Activated naive CD4-positive, alpha-beta T cell treated with anti-CD3 and anti-CD28 coated beads, Interleukin-2, amount 50 U/mL, for 72 hours (primary cell): ENCODE data around the gene AOC2. TPM values are rescaled to one million over a fixed set of nuclear protein-coding genes. Genes with fewer than 3 reads are reported as not detected.

Experiments used
- ATAC-seq, 2 donors: fragments of 150-1000 bp; cut with Tn5 transposase; 2 replicates each; pipeline ENCODE4 v1.10.0; 2021; ENCODE audit warnings: mild to moderate bottlenecking in 2 of 2, moderate library complexity in 2 of 2
- DNase-seq, 2 donors: peaks; one replicate each; pipeline ENCODE4 v3.0.0; 2021 to 2022; ENCODE audit warnings: low spot score in 2 of 2
- H3K27ac Mint-ChIP-seq, 2 donors: one replicate each; pipeline ENCODE4 v1.8.0; 2022; ENCODE audit warnings: mild to moderate bottlenecking in 2 of 2, mixed read lengths in 2 of 2
- H3K36me3 Mint-ChIP-seq, 2 donors: one replicate each; pipeline ENCODE4 v1.8.0; 2022; ENCODE audit warnings: mixed read lengths in 2 of 2
- H3K9me3 Mint-ChIP-seq, 2 donors: one replicate each; pipeline ENCODE4 v1.8.0; 2022; ENCODE audit warnings: mixed read lengths in 2 of 2
- total RNA-seq, 2 donors: library from RNA; stranded (reverse); gene quantifications; one replicate each; pipeline ENCODE4 v1.2.3, GENCODE V29; 2022

The AOC2 gene
- total RNA-seq = 1 to 10 TPM; 3.6 to 6.1 TPM

- Mint-ChIP-seq H3K9me3 (no peaks in the 10 kb centered on the region), H3K27ac (peak within 1 kb of the TSS; percentile 24 to 69), H3K36me3 (peaks cover 3 to 23% of the 10 kb centered on the region in 2 donors)
- DNase-seq (peak in 1 of 2 donors; percentile 52), ATAC-seq (no peak)
Observed at GRCh38 chr17:42844271-42844670, at the start of gene AOC2. Gene AOC2, plus strand, starts transcription at chr17:42844580. Its CDS starts 47 bp downstream, at chr17:42844627.

GRCh38 chr17:42795061-42795460 is 49.3 kb upstream of the AOC2 start:
- Mint-ChIP-seq H3K36me3 (peaks cover 8% of the 10 kb centered on the region in 2 donors), H3K27ac (peak overlapping the region in 1 of 2 donors; percentile 51), H3K9me3 (peaks cover 4% of the 10 kb centered on the region in 2 donors)
- ATAC-seq (no peak), DNase-seq (no peak)

GRCh38 chr17:42795465-42795864 is 48.9 kb upstream of the AOC2 start:
- DNase-seq = no peak
- Mint-ChIP-seq H3K9me3 (peaks cover 4% of the 10 kb centered on the region in 2 donors), H3K36me3 (peaks cover 8% of the 10 kb centered on the region in 2 donors), H3K27ac (no peak overlapping the region)
- no peak for ATAC-seq

DNA sequence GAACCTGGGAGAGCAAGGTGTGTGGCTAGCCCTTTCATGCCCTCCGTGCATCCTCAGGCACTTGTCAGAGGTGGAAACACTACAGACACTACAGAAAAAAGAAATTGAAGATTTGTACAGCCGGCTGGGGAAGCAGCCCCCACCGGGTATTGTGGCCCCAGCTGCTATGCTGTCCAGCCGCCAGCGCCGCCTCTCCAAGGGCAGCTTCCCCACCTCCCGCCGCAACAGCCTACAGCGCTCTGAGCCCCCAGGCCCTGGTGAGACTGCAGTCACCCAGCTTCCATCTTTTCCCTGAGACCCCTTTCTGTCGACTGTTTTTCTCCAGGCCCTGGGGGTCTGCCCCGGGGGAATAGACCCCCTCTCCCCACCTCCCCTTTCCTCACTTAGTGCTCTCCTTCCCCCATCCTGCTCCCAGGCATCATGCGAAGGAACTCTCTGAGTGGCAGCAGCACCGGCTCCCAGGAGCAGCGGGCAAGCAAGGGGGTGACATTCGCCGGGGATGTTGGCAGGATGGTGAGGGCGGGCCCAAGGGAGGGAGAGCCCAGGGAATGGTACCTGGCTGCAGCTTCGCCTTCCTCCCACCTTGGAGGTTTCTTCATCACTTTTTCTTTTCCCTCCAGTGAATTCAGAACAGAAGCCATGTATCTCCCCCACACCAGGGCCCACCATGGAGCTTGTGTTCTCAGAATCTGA is 48.2 kb upstream of the AOC2 start:
- ATAC-seq (no peak), DNase-seq (peak in 1 of 2 donors; percentile 18)
- Mint-ChIP-seq H3K36me3 (peaks cover 8% of the 10 kb centered on the region in 2 donors), H3K9me3 (peaks cover 4% of the 10 kb centered on the region in 2 donors), H3K27ac (no peak overlapping the region)

DNA sequence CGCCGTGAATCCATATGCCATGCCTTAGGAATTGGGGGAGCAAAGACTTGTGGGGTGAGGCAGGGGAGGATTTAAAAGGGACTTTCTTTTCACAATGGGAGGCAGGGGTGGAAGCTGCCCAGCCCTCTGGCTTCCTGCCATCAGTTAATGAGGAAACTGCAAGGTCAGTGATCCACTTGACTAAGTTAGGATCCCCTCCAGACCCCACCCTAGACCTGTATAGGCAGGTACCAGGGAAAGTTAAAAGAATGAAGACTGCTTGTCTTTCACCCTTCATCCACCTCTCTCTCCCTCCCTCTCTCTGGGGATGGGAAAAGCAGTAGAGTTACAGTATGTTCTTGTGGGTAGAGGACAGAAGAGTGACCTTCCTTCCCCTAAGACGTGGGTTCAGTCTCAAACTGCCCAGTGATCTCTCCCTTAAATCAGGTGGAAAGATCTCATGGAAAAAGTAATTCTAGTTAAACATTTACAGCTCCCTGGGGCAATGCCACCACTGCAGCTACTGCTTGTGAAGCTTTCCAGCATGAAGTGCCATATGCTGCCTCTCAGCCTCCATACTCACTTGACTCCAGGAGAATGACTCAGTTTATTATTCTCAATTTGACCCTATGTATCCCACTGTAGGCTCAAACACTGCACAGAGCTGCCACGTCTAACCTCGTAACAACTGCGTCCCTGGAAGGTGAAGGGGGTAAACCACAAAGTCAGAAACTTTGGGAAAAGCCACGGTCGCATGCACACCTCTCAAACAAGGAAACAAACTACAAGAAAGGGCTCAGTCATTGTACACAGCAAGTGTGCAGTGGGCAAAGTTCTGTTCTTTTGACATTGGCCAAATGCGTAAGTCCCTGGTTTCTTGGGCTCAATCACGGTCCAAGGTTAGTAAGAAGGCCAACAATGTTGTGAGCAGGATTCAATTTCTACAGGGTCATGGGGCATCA is 47.0 kb upstream of the AOC2 start:
- Mint-ChIP-seq H3K9me3 (peaks cover 4% of the 10 kb centered on the region in 2 donors), H3K36me3 (peaks cover 8% of the 10 kb centered on the region in 2 donors), H3K27ac (no peak overlapping the region)
- no peak for ATAC-seq
- DNase-seq = no peak

DNA sequence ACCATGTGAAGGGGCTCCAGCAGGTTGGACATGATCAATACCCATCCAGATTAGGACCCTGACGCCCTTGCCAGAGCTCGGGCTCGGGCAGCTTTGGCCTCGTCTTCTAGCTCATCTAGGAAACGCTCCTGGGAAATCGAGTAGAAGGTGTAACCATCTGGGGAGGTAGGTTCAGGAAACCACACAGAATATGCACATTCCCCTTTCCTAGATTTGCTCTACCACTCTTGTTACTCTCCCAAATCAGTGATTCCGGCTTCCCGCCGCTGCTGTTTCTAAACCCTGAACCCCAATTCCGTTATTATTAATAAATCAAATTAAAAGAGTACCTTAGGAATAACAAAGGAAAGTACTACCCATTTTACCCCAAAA is 46.4 kb upstream of the AOC2 start:
- H3K9me3 Mint-ChIP-seq = peaks cover 4% of the 10 kb centered on the region in 2 donors
- DNase-seq (no peak), ATAC-seq (no peak)
- peak overlapping the region; percentile 81 to 94 for H3K27ac Mint-ChIP-seq
- H3K36me3 Mint-ChIP-seq = peaks cover 8% of the 10 kb centered on the region in 2 donors

GRCh38 chr17:42798383-42799380 is 45.7 kb upstream of the AOC2 start, which contains the start of the genes CNTD1 and COA3:
Gene CNTD1, plus strand, starts transcription at chr17:42798861. Its CDS starts 207 bp downstream, at chr17:42799068.
Gene COA3, minus strand, starts transcription at chr17:42798704. Its CDS starts 23 bp downstream, at chr17:42798681.
- ATAC-seq (peak; percentile 96 to 100), DNase-seq (peak; percentile 75 to 86)
- H3K27ac Mint-ChIP-seq = peak within 1 kb of the TSS; percentile 81 to 94
- peaks cover 8% of the 10 kb centered on the region in 2 donors for H3K36me3 Mint-ChIP-seq
- H3K9me3 Mint-ChIP-seq = peaks cover 4% of the 10 kb centered on the region in 2 donors

DNA sequence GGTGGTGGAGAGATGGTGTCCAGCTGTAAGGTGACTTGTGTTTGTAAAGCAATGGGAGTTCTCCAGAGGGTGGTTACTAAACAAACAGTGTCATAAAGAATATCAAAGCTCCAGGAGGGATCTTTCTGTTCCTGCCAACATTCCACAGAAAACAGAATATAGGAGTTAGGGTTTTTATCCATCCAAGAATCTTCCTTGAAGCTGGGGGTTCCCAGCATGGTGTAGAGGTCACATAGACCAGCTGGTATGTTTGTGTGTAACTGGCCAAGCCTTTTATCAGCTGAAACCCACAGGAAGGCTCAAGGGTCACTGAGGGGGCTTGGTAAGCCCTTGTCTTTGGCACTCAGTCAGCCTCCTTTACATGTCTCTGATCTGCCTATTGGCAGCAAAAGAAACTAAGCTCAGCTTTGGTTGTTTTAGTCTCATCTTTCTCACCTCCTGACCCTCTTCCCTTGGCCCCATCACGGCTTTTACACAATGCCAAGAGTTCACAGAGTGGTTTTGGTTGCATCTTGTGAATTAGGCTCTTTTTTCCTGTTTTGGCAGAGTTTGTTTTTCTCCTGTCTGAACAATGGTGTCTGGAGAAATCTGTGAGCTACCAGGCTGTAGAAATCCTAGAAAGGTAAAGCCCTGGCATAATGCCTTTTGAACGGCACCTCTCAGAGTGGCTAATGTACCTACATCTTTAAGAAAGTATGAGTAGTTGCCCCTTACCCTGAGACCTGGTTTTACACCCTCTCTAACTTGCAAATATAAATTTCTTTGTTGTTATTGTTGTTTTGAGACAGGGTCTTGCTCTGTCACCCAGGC is 41.1 kb upstream of the AOC2 start:
- Mint-ChIP-seq H3K36me3 (peaks cover 7% of the 10 kb centered on the region in 2 donors), H3K27ac (no peak overlapping the region), H3K9me3 (peaks cover 4% of the 10 kb centered on the region in 2 donors)
- ATAC-seq = no peak
- no peak for DNase-seq

- no peaks in the 10 kb centered on the region for H3K9me3 Mint-ChIP-seq
- no peak overlapping the region for H3K27ac Mint-ChIP-seq
- H3K36me3 Mint-ChIP-seq = no peaks in the 10 kb centered on the region
- ATAC-seq (no peak), DNase-seq (no peak)
Observed at GRCh38 chr17:42804918-42805367, 39.4 kb upstream of the AOC2 start.

- DNase-seq (no peak), ATAC-seq (no peak)
- Mint-ChIP-seq H3K27ac (no peak overlapping the region), H3K36me3 (no peaks in the 10 kb centered on the region), H3K9me3 (no peaks in the 10 kb centered on the region)
Observed at GRCh38 chr17:42806249-42806648, 38.1 kb upstream of the AOC2 start.

DNA sequence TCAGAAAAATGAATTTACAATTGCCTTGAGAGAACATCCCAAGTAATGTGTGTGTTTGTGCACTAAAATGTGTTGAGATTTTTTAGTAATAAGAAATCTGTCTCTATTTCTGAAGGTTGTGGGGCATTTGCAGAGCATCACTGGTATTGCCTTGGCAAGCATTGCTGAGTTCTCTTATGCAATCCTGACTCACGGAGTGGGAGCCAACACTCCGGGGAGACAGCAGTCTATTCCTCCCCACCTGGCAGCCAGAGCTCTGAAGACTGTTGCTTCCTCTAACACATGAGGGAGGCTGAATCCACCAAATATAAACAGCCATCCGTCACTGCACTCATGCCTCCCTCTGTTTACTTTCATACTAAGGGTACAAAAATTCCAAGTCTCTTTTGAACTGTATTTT is 35.1 kb upstream of the AOC2 start:
- peaks cover 0 to 6% of the 10 kb centered on the region in 2 donors for H3K36me3 Mint-ChIP-seq
- no peak for ATAC-seq
- H3K9me3 Mint-ChIP-seq = no peaks in the 10 kb centered on the region
- peak overlapping the region in 1 of 2 donors; percentile 51 for H3K27ac Mint-ChIP-seq
- DNase-seq = no peak

- Mint-ChIP-seq H3K36me3 (peaks cover 10 to 23% of the 10 kb centered on the region in 2 donors), H3K9me3 (no peaks in the 10 kb centered on the region), H3K27ac (peak overlapping the region; percentile 3 to 73)
- ATAC-seq = no peak
- DNase-seq = no peak
Observed at GRCh38 chr17:42814633-42815399, 29.6 kb upstream of the AOC2 start.

DNA sequence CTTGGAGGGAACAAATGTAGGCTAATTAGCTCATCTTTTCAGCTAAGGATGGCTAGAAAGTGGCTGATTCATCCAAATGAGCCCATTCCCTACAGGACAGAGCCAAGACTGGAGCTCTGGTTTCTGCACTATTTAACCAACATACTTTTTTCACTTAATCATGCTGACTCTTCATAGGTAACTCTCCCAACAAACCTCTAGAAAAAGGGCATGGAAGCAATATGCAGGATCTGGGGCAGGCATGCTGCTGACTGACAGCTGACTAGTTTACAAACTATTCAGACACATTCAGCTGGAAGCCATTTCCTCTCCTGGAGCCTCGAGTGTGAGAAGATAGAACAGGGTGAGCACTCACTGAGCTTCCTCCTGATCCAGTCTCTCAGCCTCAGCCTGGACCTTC is 26.5 kb upstream of the AOC2 start:
- no peak for ATAC-seq
- Mint-ChIP-seq H3K9me3 (no peaks in the 10 kb centered on the region), H3K27ac (no peak overlapping the region), H3K36me3 (peaks cover 10 to 31% of the 10 kb centered on the region in 2 donors)
- DNase-seq = no peak

DNA sequence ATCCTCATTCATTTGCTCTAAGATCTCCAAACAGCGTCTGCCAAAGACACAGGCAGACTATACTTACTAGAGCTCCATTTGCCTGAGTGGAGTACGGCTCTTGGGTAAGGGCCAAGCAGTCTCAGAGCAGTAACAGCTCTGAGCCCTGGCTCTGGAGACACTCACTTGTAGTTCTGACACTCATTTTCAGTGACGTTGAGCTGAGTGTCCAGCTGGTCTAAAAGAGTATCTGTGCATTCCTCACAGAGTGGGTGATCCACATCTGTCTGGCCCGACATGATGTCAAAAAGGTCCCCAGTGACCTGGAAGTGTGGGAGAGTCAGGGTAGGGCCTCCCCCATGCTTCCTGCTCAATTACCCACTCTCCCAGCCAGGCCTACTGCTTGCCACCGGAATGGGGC is 26.0 kb upstream of the AOC2 start:
- no peaks in the 10 kb centered on the region for H3K9me3 Mint-ChIP-seq
- no peak for DNase-seq
- no peak for ATAC-seq
- peaks cover 10 to 30% of the 10 kb centered on the region in 2 donors for H3K36me3 Mint-ChIP-seq
- no peak overlapping the region for H3K27ac Mint-ChIP-seq
